Endothelial cell of umbilical vein (primary cell): Measurements from ENCODE around the gene AHRR. TPM values are rescaled to one million over a fixed set of nuclear protein-coding genes. Genes with fewer than 3 reads are reported as not detected.

Experiments
- BruUV-seq: library from RNA; stranded (reverse); fragments of 400-500 nt; replicated peaks from 2 replicates; lab custom pipeline; 2021; lab: Mats Ljungman, UMichigan
- CTCF ChIA-PET: fragments of 300-600, 350-600 bp; sonication (Branson Sonifier 250); formaldehyde crosslinking; loops from one replicate; lab custom pipeline; 2021; ENCODE audit warnings: antibody characterized with exemption, inconsistent platforms; lab: Charles Lee
- POLR2A ChIA-PET: fragments of 300-600, 350-600 bp; sonication (Branson Sonifier 250); formaldehyde crosslinking; loops from one replicate; lab custom pipeline; 2021; ENCODE audit warnings: antibody characterized with exemption, inconsistent platforms; lab: Charles Lee
- DNase-seq: peaks from one replicate; pipeline ENCODE4 v3.0.0-alpha.2; 2011; ENCODE audit warnings: low read depth, low spot score
- FAIRE-seq: peaks from 2 replicates; lab custom pipeline; 2011; peaks lifted over from hg19 to GRCh38; lab: Jason Lieb, UNC
- H2AFZ ChIP-seq: 2 replicates; pipeline ENCODE4 v1.6.0; 2012; ENCODE audit warnings: low read depth, low read length, control low read depth, inconsistent platforms
- H3K27ac ChIP-seq: 2 replicates; pipeline ENCODE4 v1.5.1; 2011; ENCODE audit warnings: low read depth, mild to moderate bottlenecking, control low read depth, low read length, moderate library complexity; ENCODE audit not compliant: insufficient read depth
- H3K27me3 ChIP-seq, 2 experiments: 2 replicates each; pipeline versions ENCODE4 v1.6.0 to v1.6.1; 2011; ENCODE audit warnings: low read length in 2 of 2, mixed read lengths in 1 of 2; ENCODE audit not compliant: control insufficient read depth in 2 of 2, insufficient read depth in 2 of 2
- H3K36me3 ChIP-seq, 2 experiments: 2 replicates in 1 of 2; 3 replicates in 1 of 2; pipeline ENCODE4 v1.5.1; 2011; ENCODE audit warnings: low read length in 2 of 2, mild to moderate bottlenecking in 1 of 2, moderate library complexity in 1 of 2; ENCODE audit not compliant: control insufficient read depth in 2 of 2, insufficient read depth in 2 of 2; ENCODE audit errors: extremely low read depth in 1 of 2
- H3K4me1 ChIP-seq: 3 replicates; pipeline ENCODE4 v1.5.1; 2011; ENCODE audit warnings: mild to moderate bottlenecking, low read length; ENCODE audit not compliant: control insufficient read depth, insufficient read depth; ENCODE audit errors: extremely low read depth
- H3K4me2 ChIP-seq: 2 replicates; pipeline ENCODE4 v1.6.1; 2011; ENCODE audit warnings: low read length, control low read depth, mixed read lengths; ENCODE audit not compliant: insufficient read depth
- H3K4me3 ChIP-seq, 3 experiments: fragments of 200-600 bp in 1 of 3; sonication (generic), shearing (Covaris generic) in 1 of 3; replicated peaks in 1 of 3; 2 replicates each; pipeline ENCODE4 v1.5.1; 2011 to 2016; ENCODE audit warnings: control low read depth in 3 of 3, low read length in 3 of 3, mild to moderate bottlenecking in 2 of 3, inconsistent platforms in 1 of 3, low read depth in 1 of 3, moderate library complexity in 1 of 3; ENCODE audit not compliant: insufficient read depth in 1 of 3
- H3K79me2 ChIP-seq: 2 replicates; pipeline ENCODE4 v1.6.0; 2012; ENCODE audit warnings: low read length, inconsistent platforms; ENCODE audit not compliant: control insufficient read depth, insufficient read depth
- H3K9ac ChIP-seq: replicated peaks from 2 replicates; pipeline ENCODE3; 2011; ENCODE audit warnings: low read length, control low read depth; ENCODE audit not compliant: insufficient read depth; ENCODE audit errors: extremely low read depth
- H3K9me1 ChIP-seq: replicated peaks from 3 replicates; pipeline ENCODE4 v1.6.0; 2011; ENCODE audit warnings: mild to moderate bottlenecking, low read length; ENCODE audit not compliant: control insufficient read depth, insufficient read depth; ENCODE audit errors: extremely low read depth
- H3K9me3 ChIP-seq: replicated peaks from 2 replicates; pipeline ENCODE4 v1.5.1; 2012; ENCODE audit warnings: low read length, inconsistent platforms; ENCODE audit not compliant: control insufficient read depth, insufficient read depth
- H4K20me1 ChIP-seq: replicated peaks from 2 replicates; pipeline ENCODE3; 2011; ENCODE audit warnings: mild to moderate bottlenecking, low read length; ENCODE audit not compliant: control insufficient read depth, insufficient read depth; ENCODE audit errors: extremely low read depth
- CTCF ChIP-seq, 2 donors: IDR thresholded peaks; 1 replicate in 1 of 2; 2 replicates in 1 of 2; pipeline ENCODE4 v1.5.1; 2011; ENCODE audit warnings: low read length in 2 of 2, mild to moderate bottlenecking in 2 of 2, moderate library complexity in 2 of 2, control low read depth in 1 of 2, inconsistent platforms in 1 of 2, low read depth in 1 of 2; ENCODE audit not compliant: insufficient read depth in 1 of 2; ENCODE audit errors: extremely low read depth in 1 of 2
- EZH2 ChIP-seq: IDR thresholded peaks from 2 replicates; pipeline ENCODE4 v1.6.1; 2012; ENCODE audit warnings: borderline replicate concordance, low read depth, mild to moderate bottlenecking, moderate library complexity, low read length, inconsistent platforms; ENCODE audit not compliant: severe bottlenecking
- GATA2 ChIP-seq: IDR thresholded peaks from 2 replicates; pipeline ENCODE4 v1.7.0; 2011; ENCODE audit warnings: low read depth, mild to moderate bottlenecking, moderate library complexity, mixed read lengths, low read length; ENCODE audit not compliant: insufficient read length, insufficient read depth
- JUN ChIP-seq: IDR thresholded peaks from 2 replicates; pipeline ENCODE4 v1.6.1; 2011; ENCODE audit warnings: borderline replicate concordance, low read depth; ENCODE audit not compliant: insufficient read length, insufficient read depth
- MAX ChIP-seq: IDR thresholded peaks from 2 replicates; pipeline ENCODE4 v1.6.1; 2011; ENCODE audit not compliant: insufficient read depth, insufficient read length
- MYC ChIP-seq: IDR thresholded peaks from one replicate; pipeline ENCODE4 v1.6.1; 2011; ENCODE audit warnings: mild to moderate bottlenecking, low read depth, low read length
- POLR2A ChIP-seq: IDR thresholded peaks from 2 replicates; pipeline ENCODE4 v1.6.1; 2012; ENCODE audit warnings: low read depth, mild to moderate bottlenecking, control low read depth, low read length
- dilution Hi-C: fragments of 300-500 bp; cut with MboI; formaldehyde crosslinking; loops from one replicate; pipeline ENCODE4 v1.15.0; 2019; ENCODE audit warnings: low sequenced_read_pairs; ENCODE audit not compliant: extremely low pct_ligation_motif_present
- intact Hi-C: fragments of 100-400 bp; cut with micrococcal nuclease; formaldehyde crosslinking; loops from one replicate; pipeline ENCODE4 v1.10.0; 2022
- polyA plus RNA-seq, 4 experiments: library from polyadenylated mRNA; depleted of rRNA in 3 of 4; stranded (reverse) in 3 of 4; unstranded in 1 of 4; fragments of >200 nt; gene quantifications; 2 replicates each; pipeline versions ENCODE4 v1.2.1 to v1.2.3, GENCODE V29; 2011 to 2012; ENCODE audit warnings: missing spikeins in 1 of 4
- total RNA-seq: library from RNA; stranded (reverse); gene quantifications from 2 replicates; pipeline ENCODE4 v1.2.3, GENCODE V29; 2021

AHRR gene
- total and polyA plus RNA-seq, 2 donors (not counting 3 experiments of a cell fraction or from before 2014, with no cell fraction given) = 3.1 to 7.3 TPM

- DNase-seq (no peak), FAIRE-seq (no peak)
- Histone ChIP-seq H3K36me3 (no peaks in the 10 kb centered on the region), H3K79me2 (no peaks in the 10 kb centered on the region), H2AFZ (no peak overlapping the region), H3K27me3 (no peaks in the 10 kb centered on the region), H3K9me3 (no peaks in the 10 kb centered on the region), H4K20me1 (no peaks in the 10 kb centered on the region), H3K9me1 (no peaks in the 10 kb centered on the region), H3K4me3 (no peak overlapping the region), H3K9ac (no peak overlapping the region), H3K4me1 (peaks cover 10% of the 10 kb centered on the region), H3K27ac (no peak overlapping the region), H3K4me2 (no peak overlapping the region)
- ChIA-PET POLR2A (no interaction called here), CTCF (interaction anchor here (1.0 to 1.4 kb wide), 2 partner anchors 9 to 84 kb away, joined by 3 read pairs; partner anchors contain the start of gene AHRR)
- no TSS peak for BruUV-seq
- dilution Hi-C loops (no loop called here), intact Hi-C loops (no loop called here)
- TF ChIP-seq MAX (no peak), CTCF (IDR thresholded peaks at IDR 0.05; ENCODE audit: extremely low read depth in 1 of 2, insufficient read depth in 1 of 2, low read depth in 1 of 2, low read length in 2 of 2) (no peak), EZH2 (no peak), GATA2 (no peak), MYC (no peak), POLR2A (no peak), JUN (no peak)
Measured at GRCh38 chr5:405421-405820, 83.9 kb downstream of the AHRR start.
